22Rv1 (cell line): ENCODE measurements around the gene VEZT.
"Not testable (repeated sequence)": the region's sequence is repeated elsewhere in the genome, so short reads cannot be mapped to it uniquely, and the experiment has no call there.

ENCODE experiments used
- H3K27ac ChIP-seq: fragments of 450-650 bp; 2 replicates; pipeline ENCODE4 v1.5.1; 2017
- ZFX ChIP-seq: fragments of 450-650 bp; IDR thresholded peaks from 2 replicates; pipeline ENCODE4 v1.6.1; 2017; ENCODE audit warnings: antibody characterized with exemption, borderline replicate concordance
- TF ChIP-seq, protein P1 (sequence below): fragments of 450-650 bp; IDR thresholded peaks from 2 replicates; pipeline ENCODE4 v1.5.1; 2017; ENCODE audit warnings: mild to moderate bottlenecking

Gene VEZT

DNA sequence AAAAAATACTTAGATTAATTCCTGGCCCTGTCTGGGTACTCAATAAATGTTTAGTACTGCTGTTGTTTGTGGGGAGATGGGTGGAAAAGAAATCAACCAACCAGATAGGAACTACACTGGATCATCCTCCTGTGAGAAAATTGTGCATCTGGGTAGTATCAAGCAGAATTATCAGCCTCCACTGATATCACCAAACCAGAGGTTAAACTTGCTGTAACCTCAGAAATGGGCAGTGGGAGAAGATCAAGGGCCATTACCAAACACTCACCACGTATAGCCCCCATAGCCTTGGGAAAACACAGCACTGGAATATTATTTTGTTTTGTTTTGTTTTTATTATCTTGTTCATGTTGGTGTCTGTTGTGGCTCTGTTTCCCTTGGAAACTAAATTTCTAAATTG is 19.7 kb downstream of the VEZT start:
- no peak overlapping the region for H3K27ac ChIP-seq
- TF ChIP-seq ZFX: no peak
- TF ChIP-seq, protein P1, sequence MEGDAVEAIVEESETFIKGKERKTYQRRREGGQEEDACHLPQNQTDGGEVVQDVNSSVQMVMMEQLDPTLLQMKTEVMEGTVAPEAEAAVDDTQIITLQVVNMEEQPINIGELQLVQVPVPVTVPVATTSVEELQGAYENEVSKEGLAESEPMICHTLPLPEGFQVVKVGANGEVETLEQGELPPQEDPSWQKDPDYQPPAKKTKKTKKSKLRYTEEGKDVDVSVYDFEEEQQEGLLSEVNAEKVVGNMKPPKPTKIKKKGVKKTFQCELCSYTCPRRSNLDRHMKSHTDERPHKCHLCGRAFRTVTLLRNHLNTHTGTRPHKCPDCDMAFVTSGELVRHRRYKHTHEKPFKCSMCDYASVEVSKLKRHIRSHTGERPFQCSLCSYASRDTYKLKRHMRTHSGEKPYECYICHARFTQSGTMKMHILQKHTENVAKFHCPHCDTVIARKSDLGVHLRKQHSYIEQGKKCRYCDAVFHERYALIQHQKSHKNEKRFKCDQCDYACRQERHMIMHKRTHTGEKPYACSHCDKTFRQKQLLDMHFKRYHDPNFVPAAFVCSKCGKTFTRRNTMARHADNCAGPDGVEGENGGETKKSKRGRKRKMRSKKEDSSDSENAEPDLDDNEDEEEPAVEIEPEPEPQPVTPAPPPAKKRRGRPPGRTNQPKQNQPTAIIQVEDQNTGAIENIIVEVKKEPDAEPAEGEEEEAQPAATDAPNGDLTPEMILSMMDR: no peak

DNA sequence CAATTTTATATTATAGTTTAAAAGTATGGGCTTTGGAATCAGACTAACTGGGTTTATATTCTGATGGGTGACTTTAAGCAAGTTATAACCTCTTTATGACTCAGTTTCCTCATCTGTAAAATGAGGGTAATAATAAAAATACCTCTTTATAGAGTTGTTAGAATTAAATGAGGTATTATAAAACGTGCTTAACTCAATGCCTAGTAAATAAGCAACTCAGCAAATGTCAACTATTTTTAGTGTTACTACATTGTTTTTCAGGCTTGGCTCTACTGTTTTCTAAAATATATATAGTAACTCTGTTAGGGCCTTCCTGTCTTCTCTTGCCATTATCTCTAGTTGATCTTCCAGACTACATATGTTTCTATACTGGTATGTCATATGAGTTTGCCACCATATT is 20.5 kb downstream of the VEZT start:
- TF ChIP-seq, protein P1: no peak
- no peak for TF ChIP-seq ZFX
- no peak overlapping the region for H3K27ac ChIP-seq

DNA sequence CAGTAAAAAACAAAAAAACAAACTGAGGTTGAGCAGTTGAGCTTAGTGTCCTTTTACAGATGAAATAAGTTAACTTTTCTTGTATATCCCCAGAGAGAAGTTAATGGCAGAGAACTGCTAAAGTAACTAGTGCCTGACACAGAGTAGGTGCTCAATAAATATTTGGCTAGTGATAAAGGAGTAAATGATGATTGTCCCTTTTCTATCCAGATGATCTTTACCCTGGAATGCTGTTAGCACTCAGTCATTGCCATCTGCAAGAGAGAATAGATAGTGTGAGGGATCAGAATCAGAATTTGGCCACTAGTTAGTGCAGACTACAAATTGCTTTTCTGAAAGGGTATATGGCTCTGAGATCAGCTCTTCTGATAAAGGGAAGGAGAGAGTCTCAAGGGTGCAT is 21.6 kb downstream of the VEZT start:
- no peak overlapping the region for H3K27ac ChIP-seq
- TF ChIP-seq, protein P1: no peak

DNA sequence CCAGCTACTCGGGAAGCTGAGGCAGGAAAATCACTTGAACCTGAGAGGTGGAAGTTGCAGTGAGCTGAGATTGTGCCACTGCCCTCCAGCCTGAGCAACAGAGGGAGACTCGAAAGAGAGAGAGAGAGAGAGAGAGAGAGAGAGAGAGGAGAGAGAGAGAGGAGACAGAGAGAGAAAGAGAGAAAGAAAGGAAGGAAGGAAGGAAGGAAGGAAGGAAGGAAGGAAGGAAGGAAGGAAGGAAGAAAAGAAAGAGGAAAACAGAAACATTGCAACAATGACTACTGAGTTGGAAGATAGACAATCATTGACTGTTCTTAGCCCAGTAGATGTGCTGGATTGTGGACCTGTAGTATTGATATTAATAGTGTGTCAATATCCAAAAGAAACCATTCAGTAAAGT is 22.2 kb downstream of the VEZT start:
- not testable (repeated sequence) for H3K27ac ChIP-seq

DNA sequence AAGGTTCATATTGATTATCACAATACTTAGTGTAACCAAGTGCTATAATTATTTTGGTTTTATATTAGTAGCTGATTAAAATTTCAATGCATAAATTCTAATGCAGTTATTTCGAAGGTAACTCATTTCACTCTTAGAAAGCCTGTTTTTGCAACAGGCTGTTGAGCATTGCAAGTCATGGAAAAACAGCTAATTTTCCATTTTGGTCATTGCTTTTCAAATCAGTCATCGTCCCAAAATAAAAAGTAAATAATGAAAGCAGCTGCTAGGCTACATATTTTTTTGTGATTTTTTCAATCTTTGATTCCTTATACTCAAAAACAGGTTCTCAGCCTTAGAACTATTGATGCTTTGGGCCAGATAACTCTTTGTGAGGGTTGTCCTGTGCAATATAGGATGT is 22.9 kb downstream of the VEZT start:
- TF ChIP-seq, protein P1: no peak
- TF ChIP-seq ZFX: no peak

DNA sequence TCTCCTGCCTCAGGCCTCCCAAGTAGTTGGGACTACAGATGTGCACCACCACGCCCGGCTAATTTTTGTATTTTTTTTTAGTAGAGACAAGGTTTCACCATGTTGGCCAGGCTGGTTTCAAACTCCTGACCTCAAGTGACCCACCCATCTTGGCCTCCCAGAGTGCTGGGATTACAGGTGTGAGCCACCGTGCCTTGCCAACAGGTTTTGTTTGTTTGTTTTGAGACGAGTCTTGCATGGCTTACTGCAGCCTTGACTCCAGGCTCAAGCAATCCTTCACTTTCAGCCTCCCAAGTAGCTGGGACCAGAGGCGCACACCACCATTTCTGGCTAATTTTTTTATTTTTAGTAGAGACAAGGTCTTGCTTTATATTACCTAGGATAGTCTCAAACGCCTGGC is 23.5 kb downstream of the VEZT start:
- H3K27ac ChIP-seq: not testable (repeated sequence)

More for the DNA sequence above, 22.9 kb downstream of the VEZT start:
- no peak overlapping the region for H3K27ac ChIP-seq

DNA sequence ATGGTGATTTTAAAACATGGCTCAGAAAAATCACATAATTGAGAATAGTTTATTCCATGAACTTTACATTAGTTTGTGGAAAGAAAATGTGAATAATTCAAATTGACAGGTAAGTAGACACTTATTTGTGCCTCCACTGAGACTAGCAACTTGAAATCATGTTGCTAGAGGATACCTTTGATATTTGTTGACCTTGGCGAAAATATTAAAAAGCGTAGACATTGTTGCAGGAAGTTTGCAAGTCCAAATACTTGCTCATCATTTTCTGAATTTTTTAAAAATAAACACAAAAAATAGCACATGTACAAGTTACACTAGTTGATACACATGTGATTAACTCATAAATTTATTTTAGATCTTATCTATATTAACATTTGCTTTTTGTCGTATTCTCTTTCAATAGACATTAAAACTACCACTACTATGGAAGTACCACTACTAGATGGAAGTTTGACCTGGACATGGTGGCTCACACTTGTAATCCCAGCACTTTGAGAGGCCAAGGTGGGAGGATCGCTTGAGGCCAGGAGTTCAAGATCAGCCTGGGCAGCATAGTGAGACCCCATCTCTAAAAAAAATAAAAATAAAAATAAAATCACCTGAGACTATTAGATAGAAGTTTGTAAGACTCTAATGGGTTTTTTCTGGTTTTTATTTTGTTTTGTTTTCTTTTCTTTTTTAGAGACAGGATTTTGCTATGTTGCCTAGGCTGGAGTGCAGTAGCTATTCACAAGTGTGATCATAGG is 24.3 kb downstream of the VEZT start:
- TF ChIP-seq, protein P1: no peak
- TF ChIP-seq ZFX: no peak
- no peak overlapping the region for H3K27ac ChIP-seq

DNA sequence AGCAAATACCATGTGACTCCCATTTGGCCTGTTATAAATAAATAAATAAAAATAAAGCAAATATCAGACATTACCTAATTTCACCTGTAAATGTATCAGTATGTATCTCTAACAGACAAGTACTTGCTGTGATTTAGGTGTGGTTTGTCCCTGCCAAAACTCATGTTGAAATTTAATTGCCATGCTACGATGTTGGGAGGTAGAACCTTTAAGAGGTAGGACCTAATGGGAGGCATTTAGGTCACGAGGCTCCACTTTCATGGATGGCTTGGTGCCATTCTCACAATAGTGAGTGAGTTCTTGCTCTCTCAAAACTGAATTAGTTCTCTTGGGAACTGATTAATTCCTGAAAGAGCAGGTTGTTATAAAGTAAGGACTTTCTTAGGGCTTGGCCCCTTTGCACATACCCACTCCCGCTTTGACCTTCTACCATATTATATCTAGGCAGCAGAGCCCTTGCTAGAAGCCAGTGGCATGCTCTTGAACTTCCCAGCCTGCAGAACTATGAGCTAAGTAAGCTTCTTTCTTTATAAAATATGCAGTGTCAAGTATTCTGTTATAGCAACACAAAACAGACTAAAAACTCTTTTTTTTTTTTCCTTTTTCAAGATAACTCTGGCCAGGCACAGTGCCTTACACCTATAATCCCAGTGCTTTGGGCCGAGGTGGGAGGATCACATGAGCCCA is 26.0 kb downstream of the VEZT start:
- no peak for TF ChIP-seq ZFX
- TF ChIP-seq, protein P1: no peak
- no peak overlapping the region for H3K27ac ChIP-seq
